B cell (primary cell): ENCODE results near the gene SLC35A2. TPM values are rescaled to one million over a fixed set of nuclear protein-coding genes. Genes with fewer than 3 reads are reported as not detected.

Source experiments
- ATAC-seq: fragments of 200-7000 bp; cut with Tn5 transposase; one replicate; pipeline ENCODE4 v1.10.0; 2021; ENCODE audit warnings: low read depth, mild to moderate bottlenecking, moderate number of reproducible peaks, moderate library complexity
- CTCF ChIA-PET: fragments of 350-600 bp; sonication (Branson Sonifier 250); formaldehyde crosslinking; loops from one replicate; lab custom pipeline; 2021; ENCODE audit warnings: antibody characterized with exemption, inconsistent platforms; lab: Charles Lee
- POLR2A ChIA-PET: fragments of 350-600 bp; sonication (Branson Sonifier 250); formaldehyde crosslinking; loops from one replicate; lab custom pipeline; 2021; ENCODE audit warnings: antibody characterized with exemption; lab: Charles Lee
- DNase-seq: peaks from one replicate; pipeline ENCODE4 v3.0.0; 2013
- H2AFZ ChIP-seq: 2 replicates; pipeline ENCODE4 v1.6.1; 2012; ENCODE audit warnings: mild to moderate bottlenecking, low read depth, low read length; ENCODE audit not compliant: insufficient read depth, poor library complexity, severe bottlenecking
- H3K27ac ChIP-seq, 2 donors: 1 replicate in 1 of 2; 2 replicates in 1 of 2; pipeline ENCODE4 v1.5.1; 2012 to 2013; ENCODE audit warnings: low read length in 2 of 2, mild to moderate bottlenecking in 2 of 2, moderate library complexity in 1 of 2
- H3K27me3 ChIP-seq, 4 experiments: fragments of 200-600 bp in 1 of 4; sonication (generic) in 1 of 4; replicated peaks in 1 of 4; 1 replicate in 2 of 4; 2 replicates in 2 of 4; pipeline versions ENCODE4 v1.6.1 to v1.7.0; 2013 to 2016; ENCODE audit warnings: low read length in 3 of 4, mild to moderate bottlenecking in 2 of 4, mixed read lengths in 1 of 4, moderate library complexity in 1 of 4; ENCODE audit not compliant: insufficient read depth in 4 of 4, control insufficient read depth in 3 of 4; ENCODE audit errors: control extremely low read depth in 1 of 4
- H3K36me3 ChIP-seq, 2 experiments: replicated peaks in 1 of 2; 1 replicate in 1 of 2; 2 replicates in 1 of 2; pipeline versions ENCODE4 v1.6.1 to v1.7.1; 2013; ENCODE audit warnings: low read length in 1 of 2; ENCODE audit not compliant: insufficient read depth in 2 of 2, control insufficient read depth in 1 of 2; ENCODE audit errors: control extremely low read depth in 1 of 2, extremely low read depth in 1 of 2
- H3K4me1 ChIP-seq, 2 donors: fragments of 200-600 bp in 1 of 2; sonication (generic) in 1 of 2; 1 replicate in 1 of 2; 2 replicates in 1 of 2; pipeline versions ENCODE4 v1.5.1 to v1.6.1; 2013 to 2017; ENCODE audit warnings: low read length in 2 of 2; ENCODE audit not compliant: control insufficient read depth in 2 of 2, insufficient read depth in 2 of 2
- H3K4me2 ChIP-seq: replicated peaks from 2 replicates; pipeline ENCODE3; 2012; ENCODE audit warnings: mild to moderate bottlenecking, low read depth, low read length; ENCODE audit not compliant: poor library complexity, severe bottlenecking
- H3K4me3 ChIP-seq, 5 experiments: fragments of 200-600 bp in 1 of 5; sonication (generic) in 1 of 5; 1 replicate in 3 of 5; 2 replicates in 2 of 5; pipeline versions ENCODE4 v1.5.1 to v1.7.0; 2011 to 2016; ENCODE audit warnings: low read length in 4 of 5, mild to moderate bottlenecking in 4 of 5, low read depth in 2 of 5, control low read depth in 1 of 5, moderate library complexity in 1 of 5; ENCODE audit not compliant: insufficient read depth in 1 of 5; ENCODE audit errors: control extremely low read depth in 1 of 5, extremely low read depth in 1 of 5
- H3K79me2 ChIP-seq: fragments of 200-600 bp; sonication (generic); one replicate; pipeline ENCODE4 v1.6.0; 2016; ENCODE audit warnings: low read length; ENCODE audit not compliant: control insufficient read depth, insufficient read depth
- H3K9ac ChIP-seq: fragments of 200-600 bp; sonication (generic); 2 replicates; pipeline ENCODE4 v1.6.1; 2017; ENCODE audit warnings: mild to moderate bottlenecking, low read length, moderate library complexity
- H3K9me3 ChIP-seq, 3 donors: one replicate each; pipeline versions ENCODE4 v1.6.1 to v1.7.1; 2013; ENCODE audit warnings: low read length in 2 of 3; ENCODE audit not compliant: control insufficient read depth in 2 of 3, insufficient read depth in 1 of 3; ENCODE audit errors: control extremely low read depth in 1 of 3
- H4K20me1 ChIP-seq: 2 replicates; pipeline ENCODE4 v1.6.0; 2012; ENCODE audit warnings: mild to moderate bottlenecking, low read length; ENCODE audit not compliant: insufficient read depth, control insufficient read depth, poor library complexity, severe bottlenecking
- H3K27ac Mint-ChIP-seq: one replicate; pipeline ENCODE4 v1.8.0; 2021; ENCODE audit warnings: mixed read lengths
- H3K27me3 Mint-ChIP-seq: one replicate; pipeline ENCODE4 v1.8.0; 2021; ENCODE audit warnings: mixed read lengths
- H3K4me1 Mint-ChIP-seq: one replicate; pipeline ENCODE4 v1.8.0; 2021; ENCODE audit warnings: mixed read lengths
- H3K4me3 Mint-ChIP-seq: one replicate; pipeline ENCODE4 v1.8.0; 2021; ENCODE audit warnings: mixed read lengths
- H3K9me3 Mint-ChIP-seq: one replicate; pipeline ENCODE4 v1.8.0; 2022; ENCODE audit warnings: mixed read lengths; ENCODE audit not compliant: insufficient read depth
- EZH2 ChIP-seq: IDR thresholded peaks from 2 replicates; pipeline ENCODE4 v1.6.1; 2012; ENCODE audit warnings: borderline replicate concordance, low read depth, mild to moderate bottlenecking, moderate library complexity, low read length; ENCODE audit not compliant: insufficient read depth, poor library complexity, severe bottlenecking
- WGBS: methylation state at CpG from one replicate; pipeline ENCODE4 v1.1.5; 2013; ENCODE audit warnings: missing lambda C conversion rate; ENCODE audit not compliant: insufficient coverage; 5-methylcytosine and 5-hydroxymethylcytosine counted together
- intact Hi-C: fragments of 100-400 bp; cut with micrococcal nuclease; formaldehyde crosslinking; loops from one replicate; pipeline ENCODE4 v1.10.0; 2022
- polyA plus RNA-seq: library from polyadenylated mRNA; depleted of rRNA; stranded (reverse); fragments of >200 nt; gene quantifications from 2 replicates; pipeline ENCODE4 v1.2.3, GENCODE V29; 2012
- total RNA-seq, 2 donors: library from RNA; stranded (reverse); fragments of 120-200 nt in 1 of 2; gene quantifications; 1 replicate in 1 of 2; 2 replicates in 1 of 2; pipeline versions ENCODE4 v1.2.3 to v1.2.4, GENCODE V29; 2013 to 2022
- TF ChIP-seq, protein P1 (sequence below): fragments of 200-600 bp; IDR thresholded peaks from one replicate; pipeline ENCODE4 v1.8.0; 2022; ENCODE audit warnings: antibody characterized with exemption, mild to moderate bottlenecking

Gene SLC35A2
- total and polyA plus RNA-seq, 2 donors (not counting 1 experiment from before 2014, with no cell fraction given) = 19.1 to 22.0 TPM

DNA sequence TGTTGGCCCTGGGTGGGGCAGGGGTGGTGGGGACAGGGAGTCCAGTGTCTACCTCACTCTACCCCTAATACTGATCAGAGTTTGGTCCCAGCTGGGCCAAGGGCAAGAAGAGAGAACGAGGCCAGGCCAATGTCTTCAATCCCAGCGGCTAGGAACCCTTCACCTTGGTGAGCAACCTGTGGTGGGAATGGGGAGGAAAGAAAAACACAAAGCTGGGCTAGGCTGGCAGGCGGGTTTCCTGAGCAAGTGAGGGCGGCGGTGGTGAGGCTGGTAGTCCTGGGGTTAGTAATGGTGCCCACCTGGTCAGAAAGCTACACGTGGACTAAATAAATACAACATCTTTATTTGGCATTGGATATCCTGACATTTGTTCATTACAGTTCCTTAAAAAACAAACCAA lies 8.2 kb downstream of the SLC35A2 start:
- H2AFZ ChIP-seq = no peak overlapping the region
- ChIA-PET POLR2A (interaction anchor here (1.4 kb wide), 1 partner anchor 9 kb away, joined by 4 read pairs; the partner anchor contains the start of gene SLC35A2), CTCF (interaction anchor here (1.2 to 1.5 kb wide), 2 partner anchors 9 to 43 kb away, joined by 3 to 5 read pairs; partner anchors contain the start of gene SLC35A2)
- H3K4me3 ChIP-seq = no peak overlapping the region
- Mint-ChIP-seq H3K9me3 (no peaks in the 10 kb centered on the region), H3K27me3 (no peaks in the 10 kb centered on the region), H3K27ac (no peak overlapping the region), H3K4me1 (peaks cover 6% of the 10 kb centered on the region), H3K4me3 (no peak overlapping the region)
- H4K20me1 ChIP-seq = peaks cover 8% of the 10 kb centered on the region
- no peak overlapping the region for H3K4me2 ChIP-seq
- no peak overlapping the region for H3K27ac ChIP-seq
- no CpG with 5 or more reads among the region's 6 CpGs for WGBS
- intact Hi-C loops = no loop called here
- peaks cover 10% of the 10 kb centered on the region for H3K79me2 ChIP-seq
- H3K9me3 ChIP-seq = no peaks in the 10 kb centered on the region
- H3K36me3 ChIP-seq = peaks cover 2 to 24% of the 10 kb centered on the region in 2 experiments
- TF ChIP-seq, protein P1, sequence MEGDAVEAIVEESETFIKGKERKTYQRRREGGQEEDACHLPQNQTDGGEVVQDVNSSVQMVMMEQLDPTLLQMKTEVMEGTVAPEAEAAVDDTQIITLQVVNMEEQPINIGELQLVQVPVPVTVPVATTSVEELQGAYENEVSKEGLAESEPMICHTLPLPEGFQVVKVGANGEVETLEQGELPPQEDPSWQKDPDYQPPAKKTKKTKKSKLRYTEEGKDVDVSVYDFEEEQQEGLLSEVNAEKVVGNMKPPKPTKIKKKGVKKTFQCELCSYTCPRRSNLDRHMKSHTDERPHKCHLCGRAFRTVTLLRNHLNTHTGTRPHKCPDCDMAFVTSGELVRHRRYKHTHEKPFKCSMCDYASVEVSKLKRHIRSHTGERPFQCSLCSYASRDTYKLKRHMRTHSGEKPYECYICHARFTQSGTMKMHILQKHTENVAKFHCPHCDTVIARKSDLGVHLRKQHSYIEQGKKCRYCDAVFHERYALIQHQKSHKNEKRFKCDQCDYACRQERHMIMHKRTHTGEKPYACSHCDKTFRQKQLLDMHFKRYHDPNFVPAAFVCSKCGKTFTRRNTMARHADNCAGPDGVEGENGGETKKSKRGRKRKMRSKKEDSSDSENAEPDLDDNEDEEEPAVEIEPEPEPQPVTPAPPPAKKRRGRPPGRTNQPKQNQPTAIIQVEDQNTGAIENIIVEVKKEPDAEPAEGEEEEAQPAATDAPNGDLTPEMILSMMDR = no peak
- TF ChIP-seq EZH2 = no peak
- DNase-seq (no peak), ATAC-seq (no peak)
- no peaks in the 10 kb centered on the region for H3K27me3 ChIP-seq
- no peak overlapping the region for H3K9ac ChIP-seq
- H3K4me1 ChIP-seq = peaks cover 7 to 13% of the 10 kb centered on the region in 2 donors

DNA sequence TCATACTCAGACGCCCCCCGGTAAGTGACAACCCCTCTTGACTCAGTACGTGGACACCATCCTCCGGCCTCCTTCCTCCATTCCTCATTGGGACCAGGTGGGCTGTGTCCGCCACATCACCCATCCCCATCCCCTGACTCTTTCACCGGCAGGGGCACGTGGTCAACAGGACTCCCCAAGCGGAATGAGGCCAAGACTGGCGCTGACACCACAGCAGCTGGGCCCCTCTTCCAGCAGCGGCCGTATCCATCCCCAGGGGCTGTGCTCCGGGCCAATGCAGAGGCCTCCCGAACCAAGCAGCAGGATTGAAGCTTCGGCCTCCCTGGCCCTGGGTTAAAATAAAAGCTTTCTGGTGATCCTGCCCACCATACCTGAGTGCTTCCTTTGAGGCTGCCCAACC lies 8.7 kb downstream of the SLC35A2 start:
- Mint-ChIP-seq H3K27me3 (no peaks in the 10 kb centered on the region), H3K9me3 (no peaks in the 10 kb centered on the region), H3K4me1 (peaks cover 9% of the 10 kb centered on the region), H3K4me3 (no peak overlapping the region), H3K27ac (no peak overlapping the region)
- intact Hi-C loops = no loop called here
- ATAC-seq (no peak), DNase-seq (no peak)
- no peak overlapping the region for H3K4me3 ChIP-seq
- no peak overlapping the region for H3K4me2 ChIP-seq
- 96% methylated on average over 9 of the region's 14 CpGs for WGBS
- peaks cover 8% of the 10 kb centered on the region for H4K20me1 ChIP-seq
- peaks cover 2 to 24% of the 10 kb centered on the region in 2 experiments for H3K36me3 ChIP-seq
- no peak overlapping the region for H2AFZ ChIP-seq
- CTCF ChIA-PET = interaction anchor here (1.2 to 1.5 kb wide), 2 partner anchors 9 to 43 kb away, joined by 3 to 5 read pairs; partner anchors contain the start of gene SLC35A2
- no peak overlapping the region for H3K27ac ChIP-seq
- no peaks in the 10 kb centered on the region for H3K27me3 ChIP-seq
- peaks cover 7 to 14% of the 10 kb centered on the region in 2 donors for H3K4me1 ChIP-seq
- POLR2A ChIA-PET = interaction anchor here (1.4 kb wide), 1 partner anchor 9 kb away, joined by 4 read pairs; the partner anchor contains the start of gene SLC35A2
- H3K79me2 ChIP-seq = peaks cover 10% of the 10 kb centered on the region
- TF ChIP-seq, protein P1 = no peak
- no peak for TF ChIP-seq EZH2
- no peak overlapping the region for H3K9ac ChIP-seq
- H3K9me3 ChIP-seq = no peaks in the 10 kb centered on the region
